ENCODE data around the gene GPHA2.

- no peak for TF ChIP-seq YY1 (IDR thresholded peaks at IDR 0.05; ENCODE audit: insufficient read depth, insufficient read length)
- no peak for TF ChIP-seq ZNF274 (IDR thresholded peaks at IDR 0.05; ENCODE audit: low read depth, low read length)
These were observed 21.6 kb downstream of the GPHA2 start for GRCh38 chr11:64914123-64914522.

Data from NT2/D1 (cell line).